WTC11 (cell line): ENCODE results near the gene COQ9. TPM values are rescaled to one million over a fixed set of nuclear protein-coding genes. Genes with fewer than 3 reads are reported as not detected.

Source experiments
- ATAC-seq: fragments of 200-7000 bp; cut with Tn5 transposase; 2 replicates; pipeline ENCODE4 v1.10.0; 2021; ENCODE audit warnings: mild to moderate bottlenecking, moderate library complexity
- CTCF ChIA-PET: fragments of 300-600 bp; sonication (Branson Sonifier 250); formaldehyde crosslinking; loops from one replicate; lab custom pipeline; 2021; ENCODE audit warnings: antibody characterized with exemption; lab: Charles Lee
- POLR2A ChIA-PET: fragments of 350-600 bp; sonication (Branson Sonifier 250); formaldehyde crosslinking; loops from one replicate; lab custom pipeline; 2021; ENCODE audit warnings: antibody characterized with exemption; lab: Charles Lee
- DNase-seq: peaks from one replicate; pipeline ENCODE4 v3.0.0; 2021; ENCODE audit warnings: low spot score
- H3K27ac Mint-ChIP-seq: 2 replicates; pipeline ENCODE4 v1.8.0; 2021; ENCODE audit warnings: mixed read lengths
- H3K27me3 Mint-ChIP-seq: 2 replicates; pipeline ENCODE4 v1.8.0; 2021; ENCODE audit warnings: low read depth, mild to moderate bottlenecking, moderate library complexity, mixed read lengths
- H3K36me3 Mint-ChIP-seq: 2 replicates; pipeline ENCODE4 v1.8.0; 2021; ENCODE audit warnings: mixed read lengths
- H3K4me1 Mint-ChIP-seq: 2 replicates; pipeline ENCODE4 v1.8.0; 2022; ENCODE audit warnings: mixed read lengths
- H3K4me3 Mint-ChIP-seq: 2 replicates; pipeline ENCODE4 v1.8.0; 2021; ENCODE audit warnings: mild to moderate bottlenecking, moderate library complexity, mixed read lengths
- H3K9me3 Mint-ChIP-seq: 2 replicates; pipeline ENCODE4 v1.8.0; 2021; ENCODE audit warnings: mixed read lengths
- FOXJ3 ChIP-seq: sonication (generic); formaldehyde crosslinking; IDR thresholded peaks from 2 replicates; pipeline ENCODE4 v1.9.0; 2021; ENCODE audit warnings: missing genetic modification reagents, mild to moderate bottlenecking, borderline replicate concordance
- FOXP4 ChIP-seq: sonication (generic); formaldehyde crosslinking; IDR thresholded peaks from 2 replicates; pipeline ENCODE4 v1.8.0; 2022; ENCODE audit warnings: mild to moderate bottlenecking, missing genetic modification reagents
- HMGA2 ChIP-seq: fragments of 250-450 bp; sonication (Bioruptor Pico); IDR thresholded peaks from 2 replicates; pipeline ENCODE4 v1.4.0; 2021; ENCODE audit warnings: mild to moderate bottlenecking, moderate library complexity
- MAX ChIP-seq: sonication (generic); formaldehyde crosslinking; IDR thresholded peaks from 2 replicates; pipeline ENCODE4 v1.8.0; 2022; ENCODE audit warnings: mild to moderate bottlenecking, missing genetic modification reagents
- NFATC4 ChIP-seq: fragments of 250-450 bp; sonication (Bioruptor Pico); IDR thresholded peaks from 2 replicates; pipeline ENCODE4 v1.9.0; 2021; ENCODE audit warnings: mild to moderate bottlenecking
- NFYB ChIP-seq: sonication (generic); formaldehyde crosslinking; conservative IDR thresholded peaks from 2 replicates; pipeline ENCODE4 v1.8.0; 2022; ENCODE audit warnings: low read depth, missing genetic modification reagents
- PRRX2 ChIP-seq: fragments of 250-450 bp; sonication (Bioruptor Pico); IDR thresholded peaks from 2 replicates; pipeline ENCODE4 v1.8.0; 2021; ENCODE audit warnings: mild to moderate bottlenecking
- SP1 ChIP-seq: sonication (generic); formaldehyde crosslinking; conservative IDR thresholded peaks from 2 replicates; pipeline ENCODE4 v1.8.1; 2022; ENCODE audit warnings: missing genetic modification reagents
- ZBTB21 ChIP-seq: sonication (generic); formaldehyde crosslinking; IDR thresholded peaks from 2 replicates; pipeline ENCODE4 v1.8.1; 2023; ENCODE audit warnings: mild to moderate bottlenecking, missing genetic modification reagents, borderline replicate concordance
- ZNF281 ChIP-seq: sonication (generic); formaldehyde crosslinking; IDR thresholded peaks from 2 replicates; pipeline ENCODE4 v1.8.0; 2023; ENCODE audit warnings: mild to moderate bottlenecking, missing genetic modification reagents
- ZNF416 ChIP-seq: fragments of 250-450 bp; sonication (Bioruptor Pico); IDR thresholded peaks from 2 replicates; pipeline ENCODE4 v1.9.0; 2021; ENCODE audit warnings: mild to moderate bottlenecking, inconsistent platforms
- ZNF532 ChIP-seq: fragments of 250-450 bp; sonication (Bioruptor Pico); IDR thresholded peaks from 2 replicates; pipeline ENCODE4 v1.9.0; 2021; ENCODE audit warnings: mild to moderate bottlenecking, borderline replicate concordance
- total RNA-seq: library from RNA; stranded (reverse); gene quantifications from 3 replicates; pipeline ENCODE4 v1.2.3, GENCODE V29; 2021
- TF ChIP-seq, protein P1 (sequence below): sonication (generic); formaldehyde crosslinking; IDR thresholded peaks from 2 replicates; pipeline ENCODE4 v1.8.0; 2023; ENCODE audit warnings: missing genetic modification reagents, mild to moderate bottlenecking, borderline replicate concordance
- TF ChIP-seq, protein P2 (sequence below): fragments of 250-450 bp; sonication (Bioruptor Pico); IDR thresholded peaks from 2 replicates; pipeline ENCODE4 v2.1.2; 2022; ENCODE audit warnings: mild to moderate bottlenecking, moderate library complexity
- TF ChIP-seq, protein P3 (sequence below): sonication (generic); formaldehyde crosslinking; IDR thresholded peaks from 2 replicates; pipeline ENCODE4 v1.8.1; 2023; ENCODE audit warnings: mild to moderate bottlenecking, missing genetic modification reagents, moderate library complexity

Gene COQ9
- total RNA-seq, 1 experiment from 2014 or later: 39.2 TPM

- TF ChIP-seq, protein P1, sequence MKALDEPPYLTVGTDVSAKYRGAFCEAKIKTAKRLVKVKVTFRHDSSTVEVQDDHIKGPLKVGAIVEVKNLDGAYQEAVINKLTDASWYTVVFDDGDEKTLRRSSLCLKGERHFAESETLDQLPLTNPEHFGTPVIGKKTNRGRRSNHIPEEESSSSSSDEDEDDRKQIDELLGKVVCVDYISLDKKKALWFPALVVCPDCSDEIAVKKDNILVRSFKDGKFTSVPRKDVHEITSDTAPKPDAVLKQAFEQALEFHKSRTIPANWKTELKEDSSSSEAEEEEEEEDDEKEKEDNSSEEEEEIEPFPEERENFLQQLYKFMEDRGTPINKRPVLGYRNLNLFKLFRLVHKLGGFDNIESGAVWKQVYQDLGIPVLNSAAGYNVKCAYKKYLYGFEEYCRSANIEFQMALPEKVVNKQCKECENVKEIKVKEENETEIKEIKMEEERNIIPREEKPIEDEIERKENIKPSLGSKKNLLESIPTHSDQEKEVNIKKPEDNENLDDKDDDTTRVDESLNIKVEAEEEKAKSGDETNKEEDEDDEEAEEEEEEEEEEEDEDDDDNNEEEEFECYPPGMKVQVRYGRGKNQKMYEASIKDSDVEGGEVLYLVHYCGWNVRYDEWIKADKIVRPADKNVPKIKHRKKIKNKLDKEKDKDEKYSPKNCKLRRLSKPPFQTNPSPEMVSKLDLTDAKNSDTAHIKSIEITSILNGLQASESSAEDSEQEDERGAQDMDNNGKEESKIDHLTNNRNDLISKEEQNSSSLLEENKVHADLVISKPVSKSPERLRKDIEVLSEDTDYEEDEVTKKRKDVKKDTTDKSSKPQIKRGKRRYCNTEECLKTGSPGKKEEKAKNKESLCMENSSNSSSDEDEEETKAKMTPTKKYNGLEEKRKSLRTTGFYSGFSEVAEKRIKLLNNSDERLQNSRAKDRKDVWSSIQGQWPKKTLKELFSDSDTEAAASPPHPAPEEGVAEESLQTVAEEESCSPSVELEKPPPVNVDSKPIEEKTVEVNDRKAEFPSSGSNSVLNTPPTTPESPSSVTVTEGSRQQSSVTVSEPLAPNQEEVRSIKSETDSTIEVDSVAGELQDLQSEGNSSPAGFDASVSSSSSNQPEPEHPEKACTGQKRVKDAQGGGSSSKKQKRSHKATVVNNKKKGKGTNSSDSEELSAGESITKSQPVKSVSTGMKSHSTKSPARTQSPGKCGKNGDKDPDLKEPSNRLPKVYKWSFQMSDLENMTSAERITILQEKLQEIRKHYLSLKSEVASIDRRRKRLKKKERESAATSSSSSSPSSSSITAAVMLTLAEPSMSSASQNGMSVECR (CRISPR knock-in tag): no peak
- TF ChIP-seq, protein P2, sequence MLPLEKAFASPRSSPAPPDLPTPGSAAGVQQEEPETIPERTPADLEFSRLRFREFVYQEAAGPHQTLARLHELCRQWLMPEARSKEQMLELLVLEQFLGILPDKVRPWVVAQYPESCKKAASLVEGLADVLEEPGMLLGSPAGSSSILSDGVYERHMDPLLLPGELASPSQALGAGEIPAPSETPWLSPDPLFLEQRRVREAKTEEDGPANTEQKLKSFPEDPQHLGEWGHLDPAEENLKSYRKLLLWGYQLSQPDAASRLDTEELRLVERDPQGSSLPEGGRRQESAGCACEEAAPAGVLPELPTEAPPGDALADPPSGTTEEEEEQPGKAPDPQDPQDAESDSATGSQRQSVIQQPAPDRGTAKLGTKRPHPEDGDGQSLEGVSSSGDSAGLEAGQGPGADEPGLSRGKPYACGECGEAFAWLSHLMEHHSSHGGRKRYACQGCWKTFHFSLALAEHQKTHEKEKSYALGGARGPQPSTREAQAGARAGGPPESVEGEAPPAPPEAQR (CRISPR knock-in tag): no peak
- TF ChIP-seq PRRX2 (CRISPR knock-in tag) (no peak), FOXP4 (no peak), MAX (no peak), NFATC4 (CRISPR knock-in tag) (no peak), ZNF281 (CRISPR knock-in tag) (no peak), SP1 (no peak), FOXJ3 (CRISPR knock-in tag) (no peak)
These were observed 34.7 kb upstream of the COQ9 start (continued) for GRCh38 chr16:57412584-57412983.

GRCh38 chr16:57413301-57413730, 34.0 kb upstream of the COQ9 start:
- no peak overlapping the region for H3K4me3 Mint-ChIP-seq
- peaks cover 17% of the 10 kb centered on the region for H3K4me1 Mint-ChIP-seq
- no peak for DNase-seq
- no peak overlapping the region for H3K27ac Mint-ChIP-seq
- H3K9me3 Mint-ChIP-seq: no peaks in the 10 kb centered on the region
- POLR2A ChIA-PET: no interaction called here
- no peaks in the 10 kb centered on the region for H3K36me3 Mint-ChIP-seq
- CTCF ChIA-PET: interaction anchor here (0.5 kb wide), 1 partner anchor 42 kb away, joined by 4 read pairs; no protein-coding TSS in a partner anchor
- no peaks in the 10 kb centered on the region for H3K27me3 Mint-ChIP-seq
- no peak for ATAC-seq
- TF ChIP-seq ZNF416 (CRISPR knock-in tag): no peak
- TF ChIP-seq NFATC4 (CRISPR knock-in tag): no peak
- TF ChIP-seq ZNF532 (CRISPR knock-in tag): no peak
- no peak for TF ChIP-seq HMGA2 (CRISPR knock-in tag)
- no peak for TF ChIP-seq ZBTB21 (CRISPR knock-in tag)
- no peak for TF ChIP-seq NFYB (CRISPR knock-in tag)
- TF ChIP-seq, protein P3, sequence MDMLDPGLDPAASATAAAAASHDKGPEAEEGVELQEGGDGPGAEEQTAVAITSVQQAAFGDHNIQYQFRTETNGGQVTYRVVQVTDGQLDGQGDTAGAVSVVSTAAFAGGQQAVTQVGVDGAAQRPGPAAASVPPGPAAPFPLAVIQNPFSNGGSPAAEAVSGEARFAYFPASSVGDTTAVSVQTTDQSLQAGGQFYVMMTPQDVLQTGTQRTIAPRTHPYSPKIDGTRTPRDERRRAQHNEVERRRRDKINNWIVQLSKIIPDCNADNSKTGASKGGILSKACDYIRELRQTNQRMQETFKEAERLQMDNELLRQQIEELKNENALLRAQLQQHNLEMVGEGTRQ (CRISPR knock-in tag): no peak
